Measurements from ENCODE around the gene TGM1. TPM values are rescaled to one million over a fixed set of nuclear protein-coding genes. Genes with fewer than 3 reads are reported as not detected.

TGM1 gene
- total RNA-seq, 4 donors from 2014 or later: 1.3 to 43.3 (median 6.3) TPM

GRCh38 chr14:24216345-24216699 is 46.7 kb downstream of the TGM1 start:
- ATAC-seq: no peak
- Histone ChIP-seq H3K27ac (peak overlapping the region in 3 of 4 donors; percentile 92 to 97 (median 92)), H3K36me3 (peaks cover 0 to 15% of the 10 kb centered on the region in 2 donors), H3K9me3 (no peaks in the 10 kb centered on the region), H3K27me3 (no peaks in the 10 kb centered on the region), H3K4me3 (peak overlapping the region in 1 of 2 donors; percentile 78), H3K4me1 (peaks cover 0 to 46% (median 13%) of the 10 kb centered on the region in 3 donors)
- WGBS, 2 donors (ENCODE audit: low coverage in 1 of 2): 87 to 94% methylated on average over 2 of the region's 2 CpGs
- TF ChIP-seq POLR2AphosphoS5 (IDR thresholded peaks at IDR 0.05): no peak

- ATAC-seq: peak; percentile 78
- Histone ChIP-seq H3K36me3 (peaks cover 0 to 21% of the 10 kb centered on the region in 2 donors), H3K4me1 (peaks cover 0 to 47% (median 13%) of the 10 kb centered on the region in 3 donors), H3K27ac (peak within 1 kb of the TSS; percentile 76 to 97 (median 92)), H3K4me3 (peak within 1 kb of the TSS; percentile 63 to 78), H3K9me3 (no peaks in the 10 kb centered on the region), H3K27me3 (no peaks in the 10 kb centered on the region)
- TF ChIP-seq CTCF (IDR thresholded peaks at IDR 0.05) (peak in 3 of 4 experiments; percentile 42 to 75 (median 46)), POLR2AphosphoS5 (IDR thresholded peaks at IDR 0.05) (peak; percentile 93), POLR2A (IDR thresholded peaks at IDR 0.05) (peak; percentile 79 to 90), EP300 (IDR thresholded peaks at IDR 0.05) (no peak)
- WGBS, 2 donors (ENCODE audit: low coverage in 1 of 2): 0% methylated on average over 3 of the region's 40 CpGs
Observed at GRCh38 chr14:24215495-24216344, 47.3 kb downstream of the TGM1 start, which contains the start of gene MDP1. MDP1 (minus strand) TSS chr14:24216066; CDS start chr14:24215955, 111 bp downstream.

GRCh38 chr14:24213866-24214662 is 48.9 kb downstream of the TGM1 start:
- H3K36me3 ChIP-seq: peaks cover 0 to 37% of the 10 kb centered on the region in 2 donors
- peak overlapping the region; percentile 74 to 97 (median 92) for H3K27ac ChIP-seq
- H3K4me1 ChIP-seq: peaks cover 0 to 47% (median 13%) of the 10 kb centered on the region in 3 donors
- no peak for ATAC-seq
- H3K27me3 ChIP-seq: no peaks in the 10 kb centered on the region
- WGBS, 2 donors (ENCODE audit: low coverage in 1 of 2): 89 to 90% methylated on average over 5 to 6 of the region's 7 CpGs
- no peaks in the 10 kb centered on the region for H3K9me3 ChIP-seq
- no peak for TF ChIP-seq EP300 (IDR thresholded peaks at IDR 0.05)
- TF ChIP-seq POLR2AphosphoS5 (IDR thresholded peaks at IDR 0.05): no peak
- no peak for TF ChIP-seq POLR2A (IDR thresholded peaks at IDR 0.05)
- no peak for TF ChIP-seq CTCF (IDR thresholded peaks at IDR 0.05)
- peak overlapping the region; percentile 45 to 79 for H3K4me3 ChIP-seq

- Histone ChIP-seq H3K27ac (peak within 1 kb of the TSS; percentile 74 to 97 (median 92)), H3K4me3 (peak within 1 kb of the TSS; percentile 45 to 79)
- WGBS, 2 donors (ENCODE audit: low coverage in 1 of 2): 1% methylated on average over 23 of the region's 53 CpGs; no CpG with 5 or more reads in 1 of the 2 donors
Observed at GRCh38 chr14:24212924-24213865, 49.8 kb downstream of the TGM1 start, which contains the start of gene CHMP4A. CHMP4A (minus strand) TSS chr14:24213488; CDS start chr14:24213439, 49 bp downstream.

More at GRCh38 chr14:24212924-24213865, 49.8 kb downstream of the TGM1 start, which contains the start of gene CHMP4A:
- peak; percentile 95 for ATAC-seq
- H3K27me3 ChIP-seq: no peaks in the 10 kb centered on the region
- H3K4me1 ChIP-seq: peaks cover 0 to 47% (median 13%) of the 10 kb centered on the region in 3 donors
- no peaks in the 10 kb centered on the region for H3K9me3 ChIP-seq
- TF ChIP-seq POLR2A (IDR thresholded peaks at IDR 0.05) (peak; percentile 93 to 94), CTCF (IDR thresholded peaks at IDR 0.05) (peak in 2 of 4 experiments; percentile 21 to 50), POLR2AphosphoS5 (IDR thresholded peaks at IDR 0.05) (peak; percentile 99), EP300 (IDR thresholded peaks at IDR 0.05) (no peak)
- peaks cover 0 to 46% of the 10 kb centered on the region in 2 donors for H3K36me3 ChIP-seq

Measured in gastroesophageal sphincter (tissue), 4 donors.